Activated CD4-positive, alpha-beta T cell treated with anti-CD3 and anti-CD28 coated beads, Interleukin-2, amount 10 ng/mL, durations not matched to agents 24 days and 14 days (primary cell): ENCODE measurements around the gene OCSTAMP. TPM values are rescaled to one million over a fixed set of nuclear protein-coding genes. Genes with fewer than 3 reads are reported as not detected.

Source experiments
- DNase-seq: peaks from one replicate; pipeline ENCODE4 v3.0.0; 2022
- H3K27ac Mint-ChIP-seq: one replicate; pipeline ENCODE4 v1.8.0; 2022; ENCODE audit warnings: mild to moderate bottlenecking, mixed read lengths
- H3K27me3 Mint-ChIP-seq: one replicate; pipeline ENCODE4 v1.8.0; 2022; ENCODE audit warnings: mixed read lengths
- H3K36me3 Mint-ChIP-seq: one replicate; pipeline ENCODE4 v1.8.0; 2022; ENCODE audit warnings: low read depth, mild to moderate bottlenecking, mixed read lengths
- H3K4me1 Mint-ChIP-seq: one replicate; pipeline ENCODE4 v1.8.0; 2021; ENCODE audit warnings: mixed read lengths
- H3K4me3 Mint-ChIP-seq: one replicate; pipeline ENCODE4 v1.8.0; 2022; ENCODE audit warnings: mild to moderate bottlenecking, moderate library complexity, mixed read lengths
- H3K9me3 Mint-ChIP-seq: one replicate; pipeline ENCODE4 v1.8.0; 2021; ENCODE audit warnings: mixed read lengths
- intact Hi-C: fragments of 100-400 bp; cut with micrococcal nuclease; formaldehyde crosslinking; loops from one replicate; pipeline ENCODE4 v1.15.1; 2023
- total RNA-seq: library from RNA; stranded (reverse); gene quantifications from 2 replicates; pipeline ENCODE4 v1.2.3, GENCODE V29; 2022

OCSTAMP gene, protein sequence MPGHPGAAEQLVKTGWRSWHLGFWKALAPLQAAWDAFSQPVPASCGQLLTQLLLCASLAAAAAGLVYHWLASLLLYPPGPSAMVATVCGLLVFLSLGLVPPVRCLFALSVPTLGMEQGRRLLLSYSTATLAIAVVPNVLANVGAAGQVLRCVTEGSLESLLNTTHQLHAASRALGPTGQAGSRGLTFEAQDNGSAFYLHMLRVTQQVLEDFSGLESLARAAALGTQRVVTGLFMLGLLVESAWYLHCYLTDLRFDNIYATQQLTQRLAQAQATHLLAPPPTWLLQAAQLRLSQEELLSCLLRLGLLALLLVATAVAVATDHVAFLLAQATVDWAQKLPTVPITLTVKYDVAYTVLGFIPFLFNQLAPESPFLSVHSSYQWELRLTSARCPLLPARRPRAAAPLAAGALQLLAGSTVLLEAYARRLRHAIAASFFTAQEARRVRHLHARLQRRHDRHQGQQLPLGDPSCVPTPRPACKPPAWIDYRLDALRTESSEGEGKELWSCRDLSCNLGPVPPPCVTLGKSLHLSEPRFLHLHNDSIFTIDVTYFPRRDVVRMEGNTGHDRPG
- 0.37 and 0.40 TPM in 2 replicates for total RNA-seq

DNA sequence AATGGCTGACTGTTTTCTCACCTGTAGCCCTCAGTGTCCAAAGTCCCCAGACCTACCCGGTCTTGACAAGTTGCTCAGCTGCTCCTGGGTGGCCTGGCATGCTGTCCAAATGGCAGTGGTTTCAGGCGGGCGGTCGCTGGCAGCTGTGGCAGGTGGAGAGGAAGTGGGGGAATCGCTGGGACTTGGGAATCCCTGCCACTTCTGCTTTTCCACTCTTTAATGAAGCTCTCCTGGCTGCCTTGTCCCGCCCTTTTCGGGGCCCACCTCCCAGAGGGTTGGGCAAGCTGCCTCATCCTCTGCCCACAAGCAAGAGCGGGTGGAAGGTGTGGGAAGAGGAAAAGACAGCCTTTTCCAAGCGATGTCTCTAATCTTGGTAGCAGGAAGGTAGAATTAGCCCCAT is at the start of gene OCSTAMP:
Gene OCSTAMP, minus strand, starts transcription at position 194 of the 400 bp plus-strand sequence. Its CDS starts 94 bp downstream, at position 100.
- peak within 1 kb of the TSS; percentile 14 for H3K27ac Mint-ChIP-seq

GRCh38 chr20:46599227-46599987 is 49.0 kb upstream of the OCSTAMP start:
- Mint-ChIP-seq H3K27me3 (peaks cover 19% of the 10 kb centered on the region), H3K4me3 (no peak overlapping the region), H3K4me1 (peaks cover 12% of the 10 kb centered on the region), H3K27ac (no peak overlapping the region), H3K9me3 (no peaks in the 10 kb centered on the region), H3K36me3 (no peaks in the 10 kb centered on the region)
- DNase-seq, result no peak
- intact Hi-C loops, result loop anchor here (1.0 kb wide), 1 partner anchor 8 kb away; no protein-coding TSS in a partner anchor

More for the DNA sequence above, at the start of gene OCSTAMP:
- Mint-ChIP-seq H3K36me3 (no peaks in the 10 kb centered on the region), H3K4me1 (peaks cover 51% of the 10 kb centered on the region), H3K27me3 (no peaks in the 10 kb centered on the region), H3K4me3 (no peak within 1 kb of the TSS), H3K9me3 (no peaks in the 10 kb centered on the region)
- intact Hi-C loops, result no loop called here
- DNase-seq, result no peak

DNA sequence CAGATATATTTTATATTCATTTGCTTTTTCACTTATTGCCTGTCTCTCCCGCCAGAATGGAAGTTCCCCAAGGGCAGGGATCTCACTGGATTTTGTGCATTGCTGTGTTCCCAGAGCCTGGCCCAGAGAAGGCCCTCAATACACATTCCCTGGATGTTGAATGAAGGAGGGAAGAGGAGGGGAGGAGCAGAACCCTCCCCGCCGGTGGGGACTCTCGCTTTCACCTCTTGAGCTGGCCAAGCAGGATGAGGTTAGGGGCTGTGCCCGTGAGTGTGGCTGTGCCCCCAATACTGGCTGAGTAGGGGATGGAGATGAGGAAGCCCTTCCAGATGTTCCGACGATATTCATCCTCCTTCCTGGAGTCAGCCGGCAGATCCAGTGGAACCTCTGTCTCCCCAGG is 45.5 kb upstream of the OCSTAMP start:
- no peak overlapping the region for H3K27ac Mint-ChIP-seq
- no peak overlapping the region for H3K4me3 Mint-ChIP-seq
- no peaks in the 10 kb centered on the region for H3K4me1 Mint-ChIP-seq
- H3K27me3 Mint-ChIP-seq, result peaks cover 26% of the 10 kb centered on the region
- H3K36me3 Mint-ChIP-seq, result no peaks in the 10 kb centered on the region
- H3K9me3 Mint-ChIP-seq, result no peaks in the 10 kb centered on the region
- intact Hi-C loops, result no loop called here
- DNase-seq, result no peak

DNA sequence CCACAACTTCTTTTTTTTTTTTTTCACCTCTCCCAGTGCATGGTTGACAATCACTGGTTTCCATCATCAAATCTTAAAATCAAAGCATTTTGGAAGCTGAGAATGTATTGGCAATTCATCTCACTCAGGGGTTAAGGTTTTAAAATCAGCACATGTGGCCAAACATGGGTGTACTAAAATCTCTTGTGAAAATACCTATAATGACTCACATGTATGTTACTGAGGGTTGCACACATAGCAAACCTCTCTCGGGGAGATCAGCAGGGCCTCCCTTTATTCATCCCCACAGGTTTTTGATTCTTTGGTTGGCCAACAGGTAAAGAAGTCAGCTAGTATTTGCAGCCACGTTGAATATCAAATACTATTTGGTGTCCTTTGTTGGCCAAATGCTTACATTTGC is 44.3 kb upstream of the OCSTAMP start:
- no peak overlapping the region for H3K27ac Mint-ChIP-seq
- no peak for DNase-seq
- H3K4me3 Mint-ChIP-seq, result no peak overlapping the region
- H3K4me1 Mint-ChIP-seq, result no peaks in the 10 kb centered on the region
- H3K36me3 Mint-ChIP-seq, result no peaks in the 10 kb centered on the region
- no peaks in the 10 kb centered on the region for H3K9me3 Mint-ChIP-seq
- intact Hi-C loops, result no loop called here
- peaks cover 25% of the 10 kb centered on the region for H3K27me3 Mint-ChIP-seq

GRCh38 chr20:46592580-46593362 is 42.3 kb upstream of the OCSTAMP start:
- H3K9me3 Mint-ChIP-seq, result no peaks in the 10 kb centered on the region
- peaks cover 9% of the 10 kb centered on the region for H3K4me1 Mint-ChIP-seq
- H3K27ac Mint-ChIP-seq, result no peak overlapping the region
- intact Hi-C loops, result no loop called here
- DNase-seq, result no peak
- H3K27me3 Mint-ChIP-seq, result peaks cover 19% of the 10 kb centered on the region
- H3K4me3 Mint-ChIP-seq, result no peak overlapping the region
- H3K36me3 Mint-ChIP-seq, result no peaks in the 10 kb centered on the region

GRCh38 chr20:46590443-46590842 is 40.0 kb upstream of the OCSTAMP start:
- H3K4me3 Mint-ChIP-seq, result no peak overlapping the region
- no peak for DNase-seq
- no peaks in the 10 kb centered on the region for H3K36me3 Mint-ChIP-seq
- H3K4me1 Mint-ChIP-seq, result peaks cover 9% of the 10 kb centered on the region
- H3K27ac Mint-ChIP-seq, result no peak overlapping the region
- H3K27me3 Mint-ChIP-seq, result peaks cover 17% of the 10 kb centered on the region
- intact Hi-C loops, result no loop called here
- no peaks in the 10 kb centered on the region for H3K9me3 Mint-ChIP-seq

- Mint-ChIP-seq H3K9me3 (no peaks in the 10 kb centered on the region), H3K4me3 (peak overlapping the region; percentile 11), H3K36me3 (no peaks in the 10 kb centered on the region), H3K27me3 (peaks cover 13% of the 10 kb centered on the region), H3K27ac (no peak overlapping the region), H3K4me1 (peaks cover 9% of the 10 kb centered on the region)
- DNase-seq, result peak; percentile 67
- intact Hi-C loops, result no loop called here
Observed at GRCh38 chr20:46588532-46589511, 38.4 kb upstream of the OCSTAMP start.

GRCh38 chr20:46587986-46588385 is 37.5 kb upstream of the OCSTAMP start:
- H3K27ac Mint-ChIP-seq, result no peak overlapping the region
- peaks cover 13% of the 10 kb centered on the region for H3K27me3 Mint-ChIP-seq
- no peaks in the 10 kb centered on the region for H3K36me3 Mint-ChIP-seq
- intact Hi-C loops, result no loop called here
- H3K9me3 Mint-ChIP-seq, result no peaks in the 10 kb centered on the region
- H3K4me3 Mint-ChIP-seq, result no peak overlapping the region
- no peak for DNase-seq
- peaks cover 9% of the 10 kb centered on the region for H3K4me1 Mint-ChIP-seq

DNA sequence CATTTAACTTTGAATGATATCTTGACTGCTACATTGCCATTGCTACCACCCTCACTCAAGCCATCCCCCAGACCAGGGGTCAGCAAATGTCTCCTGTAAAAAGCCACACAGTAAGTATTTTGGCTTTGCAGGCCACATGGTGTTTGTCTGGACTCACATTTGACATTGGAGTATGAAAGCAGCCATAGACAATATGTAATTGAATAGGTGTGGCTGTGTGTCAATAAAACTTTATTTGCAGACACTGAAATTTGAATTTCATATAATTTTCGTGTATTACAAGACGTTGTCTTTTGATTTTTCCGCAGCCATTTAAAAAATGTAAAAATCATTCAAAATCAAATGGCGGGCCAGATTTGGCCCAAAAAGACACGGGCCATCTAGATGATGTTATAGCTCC is 36.3 kb upstream of the OCSTAMP start:
- no peak overlapping the region for H3K4me3 Mint-ChIP-seq
- no peak for DNase-seq
- peaks cover 16% of the 10 kb centered on the region for H3K27me3 Mint-ChIP-seq
- no peaks in the 10 kb centered on the region for H3K9me3 Mint-ChIP-seq
- intact Hi-C loops, result no loop called here
- peaks cover 9% of the 10 kb centered on the region for H3K4me1 Mint-ChIP-seq
- no peaks in the 10 kb centered on the region for H3K36me3 Mint-ChIP-seq
- H3K27ac Mint-ChIP-seq, result no peak overlapping the region

GRCh38 chr20:46584508-46584907 is 34.1 kb upstream of the OCSTAMP start:
- H3K27ac Mint-ChIP-seq, result no peak overlapping the region

GRCh38 chr20:46583411-46584214 is 33.2 kb upstream of the OCSTAMP start:
- intact Hi-C loops, result no loop called here
- Mint-ChIP-seq H3K9me3 (peaks cover 3% of the 10 kb centered on the region), H3K4me1 (peaks cover 2% of the 10 kb centered on the region), H3K4me3 (no peak overlapping the region), H3K36me3 (no peaks in the 10 kb centered on the region), H3K27ac (no peak overlapping the region), H3K27me3 (peaks cover 28% of the 10 kb centered on the region)
- DNase-seq, result no peak

More at GRCh38 chr20:46584508-46584907, 34.1 kb upstream of the OCSTAMP start:
- peaks cover 8% of the 10 kb centered on the region for H3K4me1 Mint-ChIP-seq
- intact Hi-C loops, result no loop called here
- peaks cover 25% of the 10 kb centered on the region for H3K27me3 Mint-ChIP-seq
- DNase-seq, result no peak
- no peaks in the 10 kb centered on the region for H3K36me3 Mint-ChIP-seq
- no peak overlapping the region for H3K4me3 Mint-ChIP-seq
- peaks cover under 1% of the 10 kb centered on the region for H3K9me3 Mint-ChIP-seq

DNA sequence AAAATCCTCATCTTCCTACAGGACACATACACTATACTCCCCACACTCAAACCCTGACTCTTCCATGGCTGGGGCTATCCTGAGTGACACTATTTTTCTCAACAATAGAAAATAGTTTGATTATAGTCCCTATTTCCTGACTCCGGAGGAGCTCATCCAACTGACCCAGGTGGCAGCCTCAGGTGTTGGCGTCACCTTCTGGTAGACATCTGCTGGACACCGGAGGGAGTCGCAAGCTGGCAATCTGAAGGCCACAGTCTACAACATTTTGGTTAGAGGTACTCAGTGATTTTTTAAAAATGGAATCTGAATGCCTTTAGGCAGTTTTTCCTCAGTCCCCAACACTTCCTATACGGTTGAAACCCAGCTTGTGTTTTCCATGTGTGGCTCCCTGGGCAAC is 32.2 kb upstream of the OCSTAMP start:
- intact Hi-C loops, result no loop called here
- Mint-ChIP-seq H3K36me3 (no peaks in the 10 kb centered on the region), H3K9me3 (peaks cover 3% of the 10 kb centered on the region), H3K4me3 (no peak overlapping the region), H3K4me1 (peaks cover 2% of the 10 kb centered on the region), H3K27me3 (peaks cover 28% of the 10 kb centered on the region), H3K27ac (no peak overlapping the region)
- DNase-seq, result no peak
